Endodermal cell (in vitro differentiated cells): ENCODE data around the gene RAPSN. TPM values are rescaled to one million over a fixed set of nuclear protein-coding genes. Genes with fewer than 3 reads are reported as not detected.

ENCODE experiments used
- DNase-seq: peaks from one replicate; pipeline ENCODE4 v3.0.0-alpha.2; 2017
- H3K27ac ChIP-seq: 2 replicates; pipeline ENCODE4 v1.5.1; 2013; ENCODE audit warnings: mild to moderate bottlenecking, low read depth, low read length, moderate library complexity
- H3K27me3 ChIP-seq: 2 replicates; pipeline ENCODE4 v1.6.1; 2013; ENCODE audit warnings: mild to moderate bottlenecking, low read length, moderate library complexity; ENCODE audit not compliant: insufficient read depth, control insufficient read depth, poor library complexity, severe bottlenecking
- H3K36me3 ChIP-seq: 2 replicates; pipeline ENCODE4 v1.7.0; 2013; ENCODE audit warnings: mild to moderate bottlenecking, low read length, moderate library complexity; ENCODE audit not compliant: control insufficient read depth, insufficient read depth
- H3K4me1 ChIP-seq: one replicate; pipeline ENCODE4 v1.7.0; 2013; ENCODE audit warnings: low read length; ENCODE audit not compliant: control insufficient read depth, insufficient read depth
- H3K4me3 ChIP-seq: 2 replicates; pipeline ENCODE4 v1.5.1; 2013; ENCODE audit warnings: mild to moderate bottlenecking, low read length, moderate library complexity
- H3K9ac ChIP-seq: 2 replicates; pipeline ENCODE4 v1.6.1; 2013; ENCODE audit warnings: mild to moderate bottlenecking, low read length, moderate library complexity; ENCODE audit not compliant: poor library complexity, severe bottlenecking; ENCODE audit errors: extremely low read depth
- H3K9me3 ChIP-seq: 2 replicates; pipeline ENCODE4 v1.6.1; 2013; ENCODE audit warnings: mild to moderate bottlenecking, low read length, moderate library complexity; ENCODE audit not compliant: control insufficient read depth
- H3K27ac Mint-ChIP-seq: 2 replicates; pipeline ENCODE4 v1.8.0; 2020; ENCODE audit warnings: mixed read lengths
- H3K27me3 Mint-ChIP-seq: 2 replicates; pipeline ENCODE4 v1.8.0; 2021; ENCODE audit warnings: mild to moderate bottlenecking, mixed read lengths; ENCODE audit not compliant: insufficient read depth
- H3K36me3 Mint-ChIP-seq: 2 replicates; pipeline ENCODE4 v1.8.0; 2020; ENCODE audit warnings: low read depth, mixed read lengths
- H3K4me1 Mint-ChIP-seq: 2 replicates; pipeline ENCODE4 v1.8.0; 2020; ENCODE audit warnings: mixed read lengths
- H3K4me3 Mint-ChIP-seq: 2 replicates; pipeline ENCODE4 v1.8.0; 2020; ENCODE audit warnings: mild to moderate bottlenecking, moderate library complexity, mixed read lengths
- H3K9me3 Mint-ChIP-seq: 2 replicates; pipeline ENCODE4 v1.8.0; 2020; ENCODE audit warnings: mild to moderate bottlenecking, mixed read lengths
- WGBS, 2 experiments: methylation state at CpG; one replicate each; pipeline versions ENCODE4 v1.1.5 to v1.1.7; 2013; ENCODE audit warnings: missing lambda C conversion rate in 2 of 2, mixed read lengths in 1 of 2; ENCODE audit not compliant: insufficient coverage in 1 of 2, insufficient read length in 1 of 2; 5-methylcytosine and 5-hydroxymethylcytosine counted together
- total RNA-seq, 2 donors: library from RNA; stranded (reverse); fragmentation: NEBNext Ultra II Directional in 1 of 2; extraction: Animal tissue kit (Norgen Biotek cat#: 25700) in 1 of 2; gene quantifications; 2 replicates in 1 of 2; 3 replicates in 1 of 2; pipeline ENCODE4 v1.2.1, GENCODE V29; 2021
- TF ChIP-seq, protein P1 (sequence below): fragments of 200-600 bp; sonication (generic); conservative IDR thresholded peaks from 2 replicates; pipeline ENCODE4 v1.5.0; 2021; ENCODE audit warnings: antibody characterized with exemption, mild to moderate bottlenecking

Gene RAPSN
- total RNA-seq, 2 donors from 2014 or later = 0.40 to 0.64 TPM

DNA sequence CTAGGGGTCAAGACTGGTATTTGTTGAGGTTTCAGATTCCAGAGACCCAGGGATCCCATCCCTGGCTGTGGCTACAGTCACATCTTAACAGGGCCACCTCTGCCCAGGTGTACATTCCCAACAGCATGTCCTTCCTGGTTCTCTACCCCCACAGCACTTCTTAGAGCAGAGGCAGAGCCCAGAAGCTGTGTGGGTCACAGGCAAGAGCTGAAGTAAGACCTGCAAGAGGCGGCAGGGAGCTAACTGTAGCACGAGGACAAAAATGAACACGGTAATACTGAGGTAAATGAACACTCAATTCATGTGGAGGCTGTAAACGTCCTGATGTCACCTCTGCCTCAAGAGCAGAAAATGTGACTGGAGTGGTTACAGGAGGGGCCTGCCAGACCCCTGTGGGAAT, 21.7 kb upstream of the RAPSN start:
- Histone ChIP-seq H3K4me1 (peaks cover 20% of the 10 kb centered on the region), H3K27ac (no peak overlapping the region), H3K36me3 (peaks cover 98% of the 10 kb centered on the region), H3K9me3 (no peaks in the 10 kb centered on the region), H3K9ac (no peak overlapping the region), H3K4me3 (no peak overlapping the region), H3K27me3 (no peaks in the 10 kb centered on the region)
- no peak for DNase-seq
- Mint-ChIP-seq H3K4me1 (peaks cover 40% of the 10 kb centered on the region), H3K36me3 (peaks cover 79% of the 10 kb centered on the region), H3K27ac (peak overlapping the region; percentile 89), H3K4me3 (no peak overlapping the region), H3K9me3 (no peaks in the 10 kb centered on the region), H3K27me3 (no peaks in the 10 kb centered on the region)
- TF ChIP-seq, protein P1, sequence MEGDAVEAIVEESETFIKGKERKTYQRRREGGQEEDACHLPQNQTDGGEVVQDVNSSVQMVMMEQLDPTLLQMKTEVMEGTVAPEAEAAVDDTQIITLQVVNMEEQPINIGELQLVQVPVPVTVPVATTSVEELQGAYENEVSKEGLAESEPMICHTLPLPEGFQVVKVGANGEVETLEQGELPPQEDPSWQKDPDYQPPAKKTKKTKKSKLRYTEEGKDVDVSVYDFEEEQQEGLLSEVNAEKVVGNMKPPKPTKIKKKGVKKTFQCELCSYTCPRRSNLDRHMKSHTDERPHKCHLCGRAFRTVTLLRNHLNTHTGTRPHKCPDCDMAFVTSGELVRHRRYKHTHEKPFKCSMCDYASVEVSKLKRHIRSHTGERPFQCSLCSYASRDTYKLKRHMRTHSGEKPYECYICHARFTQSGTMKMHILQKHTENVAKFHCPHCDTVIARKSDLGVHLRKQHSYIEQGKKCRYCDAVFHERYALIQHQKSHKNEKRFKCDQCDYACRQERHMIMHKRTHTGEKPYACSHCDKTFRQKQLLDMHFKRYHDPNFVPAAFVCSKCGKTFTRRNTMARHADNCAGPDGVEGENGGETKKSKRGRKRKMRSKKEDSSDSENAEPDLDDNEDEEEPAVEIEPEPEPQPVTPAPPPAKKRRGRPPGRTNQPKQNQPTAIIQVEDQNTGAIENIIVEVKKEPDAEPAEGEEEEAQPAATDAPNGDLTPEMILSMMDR = no peak
- WGBS, 2 experiments = 91 to 98% methylated on average over 4 of the region's 4 CpGs

GRCh38 chr11:47469361-47470179, 20.6 kb upstream of the RAPSN start:
- Histone ChIP-seq H3K4me3 (no peak overlapping the region), H3K4me1 (peaks cover 20% of the 10 kb centered on the region), H3K9ac (no peak overlapping the region), H3K36me3 (peaks cover 98% of the 10 kb centered on the region), H3K9me3 (no peaks in the 10 kb centered on the region), H3K27ac (no peak overlapping the region), H3K27me3 (no peaks in the 10 kb centered on the region)
- Mint-ChIP-seq H3K27me3 (no peaks in the 10 kb centered on the region), H3K9me3 (no peaks in the 10 kb centered on the region), H3K4me3 (no peak overlapping the region), H3K4me1 (peaks cover 40% of the 10 kb centered on the region), H3K27ac (peak overlapping the region; percentile 45), H3K36me3 (peaks cover 75% of the 10 kb centered on the region)
- peak; percentile 58 for DNase-seq
- TF ChIP-seq, protein P1 = no peak
- WGBS, 2 experiments = 85 to 88% methylated on average over 4 to 7 of the region's 7 CpGs

DNA sequence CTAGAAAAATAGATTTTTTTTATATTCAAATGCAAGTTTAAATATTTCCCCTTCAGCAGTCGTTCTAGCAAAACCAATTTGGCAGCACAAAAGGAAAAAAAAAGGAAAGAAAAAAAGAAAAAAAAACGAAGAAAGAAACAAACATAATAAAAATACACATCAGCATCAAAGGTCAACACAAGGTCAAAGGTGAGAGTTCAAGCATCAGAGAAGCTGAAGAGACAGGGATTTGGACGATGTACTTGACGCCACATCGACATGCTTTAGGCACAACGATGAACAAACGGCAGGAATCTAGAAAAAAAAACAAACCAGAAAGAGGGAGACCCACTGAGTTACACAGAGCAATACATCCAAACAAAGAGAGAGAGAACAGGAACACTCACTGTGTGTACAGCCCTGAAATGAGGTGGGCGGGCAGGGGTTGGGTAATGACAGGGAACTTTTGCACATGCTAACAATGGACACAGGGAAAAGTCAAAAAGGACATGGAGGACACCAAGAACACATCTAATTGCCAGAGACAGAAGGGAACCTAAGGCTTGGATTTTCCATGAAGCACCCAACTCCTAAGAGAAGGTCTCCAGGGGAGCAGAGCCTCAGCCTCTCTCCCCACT, 19.8 kb upstream of the RAPSN start:
- H3K4me1 Mint-ChIP-seq = peaks cover 40% of the 10 kb centered on the region
- peaks cover 76% of the 10 kb centered on the region for H3K36me3 Mint-ChIP-seq
- Histone ChIP-seq H3K27me3 (no peaks in the 10 kb centered on the region), H3K9me3 (no peaks in the 10 kb centered on the region), H3K9ac (no peak overlapping the region), H3K4me1 (peaks cover 20% of the 10 kb centered on the region), H3K36me3 (peaks cover 98% of the 10 kb centered on the region), H3K27ac (no peak overlapping the region), H3K4me3 (no peak overlapping the region)
- H3K27ac Mint-ChIP-seq = no peak overlapping the region
- H3K4me3 Mint-ChIP-seq = no peak overlapping the region
- WGBS, 2 experiments = 82 to 87% methylated on average over 6 to 8 of the region's 8 CpGs
- no peaks in the 10 kb centered on the region for H3K9me3 Mint-ChIP-seq
- no peaks in the 10 kb centered on the region for H3K27me3 Mint-ChIP-seq
- DNase-seq = no peak
- TF ChIP-seq, protein P1 = no peak
